Cardiac fibroblast (primary cell): ENCODE results near the gene IFNGR1.

Experiments used
- DNase-seq, 2 donors: peaks; one replicate each; pipeline versions ENCODE4 v3.0.0 to v3.0.0-alpha.2; 2010; ENCODE audit warnings: low read depth in 2 of 2
- H3K4me3 ChIP-seq, 2 donors: replicated peaks in 1 of 2; 1 replicate in 1 of 2; 2 replicates in 1 of 2; pipeline ENCODE4 v1.5.1; 2011; ENCODE audit warnings: low read depth in 2 of 2, low read length in 2 of 2, mild to moderate bottlenecking in 2 of 2, moderate library complexity in 1 of 2
- TF ChIP-seq, protein P1 (sequence below): IDR thresholded peaks from one replicate; pipeline ENCODE4 v1.5.1; 2011; ENCODE audit warnings: low read depth, mild to moderate bottlenecking, low read length, inconsistent platforms

The IFNGR1 gene

GRCh38 chr6:137181891-137182653 lies 37.1 kb downstream of the IFNGR1 start:
- no peak overlapping the region for H3K4me3 ChIP-seq
- DNase-seq = no peak
- TF ChIP-seq, protein P1, sequence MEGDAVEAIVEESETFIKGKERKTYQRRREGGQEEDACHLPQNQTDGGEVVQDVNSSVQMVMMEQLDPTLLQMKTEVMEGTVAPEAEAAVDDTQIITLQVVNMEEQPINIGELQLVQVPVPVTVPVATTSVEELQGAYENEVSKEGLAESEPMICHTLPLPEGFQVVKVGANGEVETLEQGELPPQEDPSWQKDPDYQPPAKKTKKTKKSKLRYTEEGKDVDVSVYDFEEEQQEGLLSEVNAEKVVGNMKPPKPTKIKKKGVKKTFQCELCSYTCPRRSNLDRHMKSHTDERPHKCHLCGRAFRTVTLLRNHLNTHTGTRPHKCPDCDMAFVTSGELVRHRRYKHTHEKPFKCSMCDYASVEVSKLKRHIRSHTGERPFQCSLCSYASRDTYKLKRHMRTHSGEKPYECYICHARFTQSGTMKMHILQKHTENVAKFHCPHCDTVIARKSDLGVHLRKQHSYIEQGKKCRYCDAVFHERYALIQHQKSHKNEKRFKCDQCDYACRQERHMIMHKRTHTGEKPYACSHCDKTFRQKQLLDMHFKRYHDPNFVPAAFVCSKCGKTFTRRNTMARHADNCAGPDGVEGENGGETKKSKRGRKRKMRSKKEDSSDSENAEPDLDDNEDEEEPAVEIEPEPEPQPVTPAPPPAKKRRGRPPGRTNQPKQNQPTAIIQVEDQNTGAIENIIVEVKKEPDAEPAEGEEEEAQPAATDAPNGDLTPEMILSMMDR = no peak

- no peak for DNase-seq
- TF ChIP-seq, protein P1 = no peak
- no peak overlapping the region for H3K4me3 ChIP-seq
These were observed 41.6 kb downstream of the IFNGR1 start for GRCh38 chr6:137177611-137178010.

- H3K4me3 ChIP-seq = no peak overlapping the region
- TF ChIP-seq, protein P1 = no peak
- DNase-seq = no peak
These were observed 42.5 kb downstream of the IFNGR1 start for GRCh38 chr6:137176729-137177128.

DNA sequence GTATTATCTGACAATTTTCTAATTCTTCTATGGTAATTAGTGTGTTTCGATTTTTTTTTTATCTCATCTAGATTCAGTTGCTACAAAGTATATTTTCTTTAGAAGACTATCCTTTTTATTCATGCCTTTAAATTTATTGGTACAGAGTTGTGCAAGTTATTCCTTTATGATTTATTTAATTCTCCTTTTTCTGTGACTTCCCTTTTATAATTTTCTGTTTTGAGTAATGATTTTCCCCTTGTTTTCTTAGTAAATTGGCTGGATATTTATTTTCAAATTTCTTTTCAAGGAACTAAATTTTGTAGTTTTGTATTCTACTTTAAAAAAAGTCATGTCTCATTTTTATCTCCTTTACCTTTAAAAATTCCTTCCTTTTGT lies 43.3 kb downstream of the IFNGR1 start:
- H3K4me3 ChIP-seq = no peak overlapping the region
- TF ChIP-seq, protein P1 = no peak
- DNase-seq = no peak

DNA sequence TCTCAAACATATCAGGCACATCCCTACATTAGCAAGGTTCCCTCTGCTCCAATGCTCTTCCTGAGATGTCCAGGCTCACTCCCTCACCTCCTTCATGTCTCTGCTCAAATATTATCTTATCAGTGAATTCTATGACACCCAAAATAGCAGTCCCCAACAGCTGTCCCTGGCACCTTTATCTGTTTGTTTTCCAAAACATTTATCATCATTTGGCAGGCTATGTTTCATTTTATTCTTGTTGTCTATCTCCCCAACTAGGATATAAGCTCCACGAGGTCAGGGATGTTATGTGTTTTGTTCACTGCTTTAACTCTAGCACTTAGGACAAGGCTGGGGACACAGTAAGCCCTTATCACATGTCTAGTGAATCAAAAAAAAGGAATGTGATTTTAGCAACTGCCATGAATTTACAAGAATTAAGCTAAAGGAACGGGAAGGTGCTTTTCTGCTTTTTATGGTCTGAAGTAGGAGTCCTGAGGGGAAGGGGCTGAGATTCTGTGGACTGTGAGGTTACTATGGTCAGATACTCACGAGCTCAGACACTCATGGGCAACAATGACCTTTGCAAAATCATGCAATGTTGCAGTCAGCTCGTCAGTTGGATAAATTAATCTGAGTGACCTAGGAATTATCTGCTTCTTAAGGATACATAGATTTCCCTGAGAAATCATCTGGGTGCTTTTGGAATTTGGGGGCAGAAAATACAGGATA lies 43.9 kb downstream of the IFNGR1 start:
- no peak overlapping the region for H3K4me3 ChIP-seq
- TF ChIP-seq, protein P1 = no peak
- no peak for DNase-seq

DNA sequence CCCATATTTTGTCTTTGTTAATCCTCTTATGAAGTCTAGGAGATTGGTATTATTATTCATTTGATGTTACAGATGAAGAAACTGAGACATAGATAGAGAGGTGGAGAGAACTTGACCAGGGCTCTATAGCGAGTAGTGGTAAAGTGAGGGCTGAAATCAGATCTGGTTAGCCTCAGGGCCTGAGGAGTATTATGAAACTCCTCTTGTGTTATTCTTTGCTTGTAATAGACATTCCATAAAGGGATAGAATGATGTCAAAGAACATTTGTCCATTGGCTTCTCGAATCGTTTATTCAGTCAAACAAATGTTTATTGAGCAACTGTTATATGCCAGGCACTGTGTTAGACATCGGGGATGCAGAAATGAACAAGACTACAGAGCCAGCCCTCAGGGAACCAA lies 45.7 kb downstream of the IFNGR1 start, which contains the start of gene IL22RA2:
TSS of gene IL22RA2 (minus strand) at position 144 of the 400 bp plus-strand sequence. CDS start 11,895 bp downstream, outside the sequence.
- DNase-seq = no peak
- H3K4me3 ChIP-seq = no peak within 1 kb of the TSS
- TF ChIP-seq, protein P1 = no peak
